Measurements from ENCODE around the gene TECR.
"Not testable (repeated sequence)": the region's sequence is repeated elsewhere in the genome, so short reads cannot be mapped to it uniquely, and the experiment has no call there.

The TECR gene, protein sequence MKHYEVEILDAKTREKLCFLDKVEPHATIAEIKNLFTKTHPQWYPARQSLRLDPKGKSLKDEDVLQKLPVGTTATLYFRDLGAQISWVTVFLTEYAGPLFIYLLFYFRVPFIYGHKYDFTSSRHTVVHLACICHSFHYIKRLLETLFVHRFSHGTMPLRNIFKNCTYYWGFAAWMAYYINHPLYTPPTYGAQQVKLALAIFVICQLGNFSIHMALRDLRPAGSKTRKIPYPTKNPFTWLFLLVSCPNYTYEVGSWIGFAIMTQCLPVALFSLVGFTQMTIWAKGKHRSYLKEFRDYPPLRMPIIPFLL

DNA sequence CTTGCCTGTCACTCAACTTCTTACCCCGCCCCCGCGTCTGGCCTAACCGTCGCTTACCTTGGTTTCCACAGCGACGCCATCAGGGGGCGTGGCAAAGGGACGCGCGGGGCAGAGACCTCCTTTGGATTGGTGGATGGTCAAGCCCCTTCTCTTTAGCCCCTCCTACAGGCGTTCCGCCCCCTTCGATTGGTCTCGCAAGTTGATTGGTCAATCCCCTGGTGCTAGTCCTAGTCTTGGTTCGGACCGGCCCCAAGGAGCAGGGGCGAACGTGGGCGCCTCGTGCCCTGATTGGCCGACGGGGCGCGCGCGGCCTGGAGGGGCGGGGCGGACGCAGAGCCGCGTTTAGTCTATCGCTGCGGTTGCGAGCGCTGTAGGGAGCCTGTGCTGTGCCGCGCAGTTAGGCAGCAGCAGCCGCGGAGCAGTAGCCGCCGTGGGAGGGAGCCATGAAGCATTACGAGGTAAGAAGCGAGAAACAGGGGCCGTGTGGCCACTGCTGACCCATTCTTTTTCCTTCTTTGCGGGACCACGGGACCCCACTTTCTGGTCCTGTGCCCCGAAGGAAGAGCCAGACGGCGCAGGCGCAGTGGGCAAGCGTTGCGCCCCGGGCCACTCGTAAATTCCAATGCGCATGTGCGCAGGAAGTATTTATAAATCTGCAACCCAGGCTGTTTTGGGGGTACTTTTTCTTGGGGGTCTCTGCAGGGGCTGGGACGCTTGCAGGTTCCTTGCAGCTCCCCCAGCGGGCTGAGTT, at the start of gene TECR:
Gene TECR (plus strand): TSS at position 341 of the 751 bp plus-strand sequence. CDS start 103 bp downstream, at position 444.
- peak; percentile 97 for DNase-seq (ENCODE audit: low spot score)

- peak; percentile 82 for DNase-seq (ENCODE audit: low spot score)
Observed at GRCh38 chr19:14479975-14480699, 49.3 kb upstream of the TECR start.

GRCh38 chr19:14480700-14481079, 48.7 kb upstream of the TECR start:
- no peak for DNase-seq (ENCODE audit: low spot score)

GRCh38 chr19:14482172-14482941, 47.0 kb upstream of the TECR start:
- no peak for DNase-seq (ENCODE audit: low spot score)

DNA sequence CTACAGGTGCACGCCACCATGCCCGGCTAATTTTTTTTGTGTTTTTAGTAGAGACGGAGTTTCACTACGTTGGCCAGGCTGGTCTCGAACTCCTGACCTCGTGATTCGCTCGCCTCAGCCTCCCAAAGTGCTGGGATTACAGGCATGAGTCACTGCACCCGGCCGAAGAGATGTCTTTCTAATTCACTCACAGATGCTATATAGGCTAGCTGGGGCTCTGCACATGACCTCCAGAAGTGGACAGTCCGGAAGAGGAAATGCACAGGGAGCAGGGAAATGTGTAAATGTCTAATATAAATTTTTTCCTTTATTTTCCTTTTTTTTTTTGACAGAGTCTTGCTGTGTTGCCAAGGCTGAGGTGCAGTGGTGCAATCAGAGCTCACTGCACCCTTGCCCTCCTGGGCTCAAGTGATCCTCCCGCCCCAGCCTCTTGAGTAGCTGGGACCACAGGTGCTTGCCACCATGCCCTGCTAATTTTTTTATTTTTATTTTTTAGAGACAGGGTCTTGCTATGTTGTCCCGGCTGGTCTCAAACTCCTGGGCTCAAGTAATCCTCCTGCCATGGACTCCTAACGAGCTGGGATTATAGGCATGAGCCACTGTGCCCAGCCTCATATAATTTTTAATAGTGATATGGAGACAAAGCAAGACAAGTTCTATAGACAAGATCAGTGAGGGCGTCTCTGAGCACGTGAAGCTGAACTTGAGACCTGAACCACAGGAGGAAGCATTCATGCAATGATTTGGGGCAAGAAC, 41.8 kb upstream of the TECR start:
- DNase-seq (ENCODE audit: low spot score) = no peak

DNA sequence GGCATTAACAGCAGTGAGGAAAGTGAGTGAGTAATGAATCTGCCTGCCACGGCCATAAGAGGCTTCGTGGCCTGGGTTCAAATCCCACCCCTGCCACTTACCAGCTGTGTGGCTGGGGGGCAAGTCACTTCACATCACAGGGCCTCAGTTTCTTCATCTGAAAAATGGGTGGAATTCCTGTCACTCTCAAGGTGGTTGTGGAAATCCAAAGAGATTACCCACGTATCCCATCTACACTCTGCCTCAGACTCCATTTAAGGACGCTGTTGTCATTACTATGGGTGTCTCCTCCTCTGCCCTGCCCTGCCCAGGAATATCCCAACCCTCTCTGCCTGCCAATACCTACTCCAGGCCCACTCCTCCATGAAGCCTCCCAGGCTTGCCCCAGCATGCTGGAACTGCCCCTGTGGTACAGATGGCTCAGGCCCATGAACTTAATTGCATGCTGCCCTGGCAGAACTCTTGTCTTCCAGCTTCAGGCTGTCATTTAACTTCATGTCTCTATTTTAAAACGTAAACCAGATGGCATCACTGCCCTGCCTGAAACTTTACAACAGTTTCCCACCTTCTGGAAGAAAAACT, 36.5 kb upstream of the TECR start:
- DNase-seq (ENCODE audit: low spot score) = no peak

- DNase-seq (ENCODE audit: low spot score) = no peak
Observed at GRCh38 chr19:14494411-14494810, 35.0 kb upstream of the TECR start.

DNA sequence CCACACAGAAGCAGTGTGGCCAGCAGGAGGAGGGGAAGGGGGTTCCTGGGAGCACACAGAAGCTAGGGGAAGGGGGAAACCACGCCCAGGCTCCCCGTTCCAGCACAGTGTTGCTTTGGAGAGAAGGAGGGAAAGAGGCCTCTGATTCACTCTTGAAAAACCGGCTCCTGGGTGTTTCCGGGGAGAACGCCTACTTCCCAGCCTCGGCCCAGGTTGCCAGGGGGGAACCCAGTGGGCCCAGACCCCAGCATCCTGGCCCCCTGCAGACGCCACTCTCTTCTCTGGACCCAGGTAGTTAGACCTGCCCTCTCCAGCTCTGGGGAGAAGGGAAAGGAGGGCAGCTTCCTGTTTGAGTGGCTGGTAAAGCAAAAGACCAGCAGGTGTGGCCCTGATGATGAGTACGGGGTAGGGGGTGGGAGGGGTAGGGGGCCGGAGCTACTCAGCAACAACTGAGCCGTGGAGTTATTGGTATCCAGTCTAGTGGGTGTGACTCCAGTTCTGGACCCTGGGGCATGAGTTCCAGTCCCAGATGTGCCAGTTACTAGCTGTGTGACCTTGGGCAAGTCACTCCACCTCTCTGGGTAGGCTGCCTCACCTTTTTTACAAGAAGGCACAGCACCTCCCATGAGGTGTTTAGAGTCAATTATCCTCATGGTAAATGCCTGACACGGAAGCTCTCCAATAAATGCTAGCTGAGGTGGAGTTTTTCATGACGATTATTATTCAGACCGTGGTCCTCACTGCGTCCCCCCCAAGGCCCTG, 34.3 kb upstream of the TECR start:
- DNase-seq (ENCODE audit: low spot score) = no peak

- no peak for DNase-seq (ENCODE audit: low spot score)
Observed at GRCh38 chr19:14495672-14496028, 33.7 kb upstream of the TECR start.

DNA sequence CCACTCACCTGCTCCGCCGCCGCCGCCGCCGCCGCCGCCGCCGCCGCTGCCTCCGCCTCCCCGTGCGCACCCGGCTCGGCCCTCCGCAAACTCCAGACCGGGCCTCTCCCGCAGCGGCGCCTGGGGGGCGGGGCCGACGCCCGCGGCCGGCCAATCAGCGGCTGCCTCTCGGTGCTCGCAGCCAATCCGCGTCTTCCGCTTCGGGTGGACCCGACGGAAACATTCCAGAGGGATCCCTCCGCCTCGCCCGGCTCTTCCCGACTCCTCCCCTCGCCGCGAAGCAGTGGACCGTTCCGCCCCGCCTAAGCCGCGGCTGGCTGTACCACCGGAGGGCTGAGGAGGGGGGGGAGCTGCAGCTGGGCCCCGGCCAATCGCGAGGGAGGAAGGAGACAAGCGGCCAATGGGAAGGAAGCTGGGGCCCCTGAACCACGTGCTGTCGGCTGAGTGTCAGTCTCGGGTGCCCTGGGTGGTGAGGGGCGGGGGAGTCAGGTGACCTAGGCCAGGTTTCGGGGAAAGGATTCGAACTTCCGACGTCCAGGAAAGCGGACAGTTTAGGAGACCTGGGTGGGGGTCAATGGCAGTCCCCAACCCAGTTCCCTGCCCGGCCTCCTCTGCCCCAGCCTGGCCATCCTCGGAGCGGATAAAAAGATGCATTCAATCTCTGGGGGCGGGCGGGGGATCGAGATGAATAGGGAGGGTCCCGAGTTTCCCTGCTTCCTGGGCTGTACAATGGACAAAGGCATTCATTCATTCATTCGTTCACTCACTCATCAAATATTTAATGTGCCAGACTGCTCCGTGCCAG, 33.2 kb upstream of the TECR start, which contains the start of gene GIPC1:
Gene GIPC1 (minus strand): TSS at position 99 of the 805 bp plus-strand sequence. CDS start 13,151 bp downstream, outside the sequence.
- DNase-seq (ENCODE audit: low spot score) = peak; percentile 98

DNA sequence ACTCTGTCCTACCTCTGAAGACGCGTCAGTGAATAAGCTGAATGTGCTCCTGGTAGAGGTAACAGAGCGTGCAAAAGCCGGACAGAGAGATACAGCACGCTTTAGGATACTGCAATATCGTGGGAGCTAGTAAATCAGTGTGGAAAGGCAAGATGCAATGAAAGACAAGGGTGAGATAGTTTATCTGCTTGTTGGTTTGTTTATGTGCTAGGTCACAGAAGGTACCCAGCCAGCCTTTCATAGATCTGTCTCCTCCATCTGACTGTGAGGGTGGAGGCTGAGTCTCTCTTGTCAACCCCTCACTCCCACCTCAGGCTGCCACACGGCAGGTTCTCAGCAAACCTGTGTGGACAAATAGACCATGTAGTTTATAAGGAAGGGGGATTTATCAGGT, 32.6 kb upstream of the TECR start:
- no peak for DNase-seq (ENCODE audit: low spot score)

GRCh38 chr19:14497228-14497921, 32.0 kb upstream of the TECR start:
- no peak for DNase-seq (ENCODE audit: low spot score)

- DNase-seq (ENCODE audit: low spot score) = no peak
Observed at GRCh38 chr19:14502334-14503092, 26.9 kb upstream of the TECR start.

DNA sequence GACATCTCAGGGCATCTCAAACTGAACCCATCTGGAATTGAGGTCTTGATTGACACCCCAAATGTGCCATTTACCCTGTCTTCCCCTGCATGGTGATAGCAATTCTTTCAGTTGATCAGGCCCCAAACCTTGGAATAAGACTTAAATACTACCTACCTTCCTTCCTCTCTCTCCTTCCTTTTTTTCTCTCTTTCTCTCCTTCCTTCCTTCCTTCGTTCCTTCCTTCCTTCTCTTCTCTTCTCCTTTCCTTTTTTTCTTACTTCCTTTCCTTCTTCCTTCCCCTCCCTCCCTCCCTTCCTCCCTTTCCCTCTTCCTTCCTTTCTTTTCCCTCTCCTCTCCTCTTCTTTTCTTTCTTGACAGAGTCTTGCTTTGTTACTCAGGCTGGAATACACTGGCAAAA, 26.1 kb upstream of the TECR start:
- no peak for DNase-seq (ENCODE audit: low spot score)

DNA sequence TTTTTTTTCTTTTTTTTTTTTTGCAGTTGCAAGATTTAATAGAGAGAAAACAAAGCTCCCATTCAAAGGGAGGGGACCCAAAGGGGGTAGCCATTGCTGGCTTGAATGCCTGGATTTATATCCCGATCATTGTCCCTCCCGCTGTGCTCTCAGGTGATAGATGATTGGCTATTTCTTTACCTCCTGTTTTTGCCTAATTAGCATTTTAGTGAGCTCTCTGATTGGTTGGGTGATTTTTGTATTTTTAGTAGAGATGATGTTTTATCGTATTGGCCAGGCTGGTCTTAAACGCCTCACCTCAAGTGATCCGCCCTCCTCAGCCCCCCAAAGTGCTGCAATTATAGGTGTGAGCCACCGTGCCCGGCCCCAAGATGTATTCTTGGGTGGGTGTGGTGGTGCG, 24.8 kb upstream of the TECR start:
- DNase-seq (ENCODE audit: low spot score) = not testable (repeated sequence)

DNA sequence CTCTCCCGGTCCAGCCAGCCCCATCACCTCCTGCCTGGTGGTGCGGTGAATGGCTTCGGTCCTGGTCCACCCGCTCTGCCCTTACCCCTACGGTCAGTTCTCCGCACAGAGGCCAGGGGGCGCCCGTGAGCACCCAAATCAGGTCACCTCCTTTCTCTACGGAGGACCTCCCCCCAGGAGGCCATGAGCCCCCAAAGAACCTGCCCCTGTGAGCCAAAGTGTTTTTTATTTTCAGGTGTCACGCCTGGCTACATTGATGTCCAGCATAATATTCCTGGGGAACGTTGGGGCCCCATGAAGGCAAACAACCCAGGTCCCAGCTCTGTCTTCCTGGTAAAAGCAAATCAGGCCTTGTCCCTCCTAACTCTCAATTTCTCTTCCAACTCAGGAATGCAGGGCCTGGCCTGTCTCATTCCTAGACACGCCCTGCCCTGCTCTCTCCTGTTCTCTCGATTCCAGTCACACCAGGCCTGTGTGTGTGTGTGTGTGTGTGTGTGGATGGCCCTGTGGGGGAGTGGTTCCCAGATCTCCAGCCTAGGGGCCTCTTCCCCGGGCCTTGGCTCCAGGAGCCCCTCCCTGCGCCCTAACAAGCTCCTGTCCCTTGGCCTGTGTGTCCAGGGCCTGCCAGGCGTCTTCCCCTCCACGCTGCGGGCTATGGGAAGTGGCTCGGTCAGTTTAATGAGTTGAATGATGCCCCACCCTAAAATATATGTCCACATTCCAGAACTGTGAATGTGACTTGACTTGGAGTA, 23.7 kb upstream of the TECR start:
- peak; percentile 82 for DNase-seq (ENCODE audit: low spot score)
